Measurements from ENCODE around the gene GNE.

Gene GNE

GRCh38 chr9:36165826-36166167 lies 92.5 kb downstream of the GNE start:
- DNase-seq = no peak

GRCh38 chr9:36164989-36165388 lies 93.3 kb downstream of the GNE start:
- DNase-seq = no peak
